Small intestine (tissue), 7 donors: ENCODE measurements around the gene EXD3. TPM values are rescaled to one million over a fixed set of nuclear protein-coding genes. Genes with fewer than 3 reads are reported as not detected.

Experiments
- DNase-seq, 2 donors: peaks; one replicate each; pipeline versions ENCODE4 v3.0.0 to v3.0.0-alpha.2; 2013
- FAIRE-seq: peaks from 2 replicates; lab custom pipeline; 2012; peaks lifted over from hg19 to GRCh38; lab: Jason Lieb, UNC
- H3K27ac ChIP-seq, 3 donors: one replicate each; pipeline ENCODE4 v1.5.1; 2013; ENCODE audit warnings: low read length in 2 of 3, mild to moderate bottlenecking in 2 of 3, control low read depth in 1 of 3, inconsistent platforms in 1 of 3, low read depth in 1 of 3, moderate library complexity in 1 of 3
- H3K27me3 ChIP-seq, 3 donors: one replicate each; pipeline ENCODE4 v1.6.1; 2013; ENCODE audit warnings: low read length in 3 of 3, inconsistent platforms in 1 of 3; ENCODE audit not compliant: control insufficient read depth in 3 of 3, insufficient read depth in 3 of 3
- H3K36me3 ChIP-seq, 3 donors: one replicate each; pipeline ENCODE4 v1.6.1; 2013; ENCODE audit warnings: low read length in 3 of 3, inconsistent platforms in 1 of 3, low read depth in 1 of 3, mild to moderate bottlenecking in 1 of 3, moderate library complexity in 1 of 3; ENCODE audit not compliant: control insufficient read depth in 3 of 3, insufficient read depth in 2 of 3
- H3K4me1 ChIP-seq, 3 donors: one replicate each; pipeline ENCODE4 v1.6.1; 2013; ENCODE audit warnings: low read length in 2 of 3, inconsistent platforms in 1 of 3, low read depth in 1 of 3, mild to moderate bottlenecking in 1 of 3, moderate library complexity in 1 of 3; ENCODE audit not compliant: control insufficient read depth in 3 of 3, insufficient read depth in 2 of 3
- H3K4me3 ChIP-seq, 3 donors: one replicate each; pipeline ENCODE4 v1.5.1; 2013; ENCODE audit warnings: low read length in 3 of 3, control low read depth in 1 of 3, inconsistent platforms in 1 of 3, low read depth in 1 of 3, mild to moderate bottlenecking in 1 of 3, moderate library complexity in 1 of 3
- H3K9me3 ChIP-seq, 2 donors: one replicate each; pipeline ENCODE4 v1.6.1; 2013; ENCODE audit warnings: low read depth in 1 of 2, low read length in 1 of 2; ENCODE audit not compliant: control insufficient read depth in 2 of 2, insufficient read depth in 1 of 2
- WGBS, 3 donors: extraction: QIAGEN DNeasy Blood & Tissue Kit; methylation state at CpG; one replicate each; pipeline ENCODE4 v1.1.7; 2013; 5-methylcytosine and 5-hydroxymethylcytosine counted together
- polyA plus RNA-seq, 4 donors: library from polyadenylated mRNA; stranded (reverse) in 3 of 4; unstranded in 1 of 4; fragments of 200-250 nt in 3 of 4; fragments of 120-200 nt in 1 of 4; gene quantifications; one replicate each; pipeline versions ENCODE4 v1.2.1 to v1.2.3, GENCODE V29; 2013
- donor health status: healthy with polysubstance abuse.
- donor health status: control.
- donor health status: control.
- donor health status: Bipolar disorder and iron deficiency.
- donor health status: healthy.

EXD3 gene
- polyA plus RNA-seq, 4 donors = 15.0 to 47.8 (median 32.4) TPM

DNA sequence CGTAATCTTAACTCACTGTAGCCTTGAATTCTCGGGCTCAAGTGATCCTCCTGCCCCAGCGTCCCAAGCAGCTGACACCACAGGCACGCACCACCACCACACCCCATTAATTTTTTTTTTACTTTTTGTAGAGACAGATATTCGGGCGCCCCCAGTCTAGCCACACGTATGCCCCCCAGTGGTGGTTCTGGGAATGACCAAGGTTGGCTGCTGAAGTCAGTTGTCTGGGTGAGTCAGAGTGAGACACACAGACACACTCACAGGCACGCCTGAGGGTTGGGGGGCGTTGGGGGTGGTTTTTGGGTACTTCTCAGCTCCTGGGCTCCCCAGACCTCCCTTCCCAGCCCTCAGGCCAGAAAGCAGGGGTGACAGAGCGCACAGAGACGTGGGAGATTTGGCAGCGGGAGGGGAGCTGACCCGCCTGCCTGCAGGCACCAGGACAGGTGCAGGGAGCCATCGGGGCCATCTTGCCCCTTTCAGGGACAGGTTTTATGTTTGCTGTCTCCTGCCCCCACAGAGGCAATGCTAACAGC is 22.4 kb upstream of the EXD3 start:
- DNase-seq = peak; percentile 89 to 93
- Histone ChIP-seq H3K27ac (no peak overlapping the region), H3K27me3 (peaks cover 0 to 5% (median 0%) of the 10 kb centered on the region in 3 donors), H3K4me3 (peak overlapping the region in 1 of 3 donors; percentile 3), H3K4me1 (peaks cover 0 to 18% (median 0%) of the 10 kb centered on the region in 3 donors), H3K36me3 (peaks cover 0 to 26% (median 6%) of the 10 kb centered on the region in 3 donors), H3K9me3 (no peaks in the 10 kb centered on the region)
- WGBS, 3 donors = 2 to 15% (median 7%) methylated on average over 14 of the region's 14 CpGs
- no peak for FAIRE-seq

DNA sequence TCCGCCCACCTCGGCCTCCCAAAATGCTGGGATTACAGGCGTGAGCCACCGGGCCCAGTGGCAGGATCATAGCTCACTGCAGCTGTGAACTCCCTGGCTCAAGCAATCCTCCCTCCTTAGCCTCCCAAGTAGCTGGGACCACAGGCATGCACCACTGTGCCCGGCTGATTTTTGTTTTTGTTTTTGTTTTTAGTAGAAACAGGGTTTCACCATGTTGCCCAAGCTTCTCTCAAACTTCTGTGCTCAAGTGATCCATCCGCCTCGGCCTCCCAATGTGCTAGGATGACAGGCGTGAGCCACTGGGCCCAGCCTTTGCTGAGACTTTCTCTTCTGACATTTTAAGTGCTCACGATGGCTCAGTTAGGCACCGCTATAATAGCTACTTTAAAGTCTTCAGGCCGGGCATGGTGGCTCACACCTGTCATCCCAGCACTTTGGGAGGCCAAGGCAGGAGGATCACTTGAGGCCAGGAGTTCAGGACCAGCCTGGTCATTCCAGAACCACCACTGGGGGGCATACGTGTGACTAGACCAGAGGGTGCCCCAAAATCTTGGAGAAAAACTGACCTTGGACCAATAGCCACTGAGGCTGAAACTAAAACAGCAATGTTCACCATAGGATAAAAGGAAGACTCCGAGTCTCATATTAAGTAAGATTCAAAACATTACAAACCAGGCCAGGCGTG is 21.3 kb upstream of the EXD3 start:
- Histone ChIP-seq H3K4me3 (no peak overlapping the region), H3K9me3 (no peaks in the 10 kb centered on the region), H3K27me3 (peaks cover 0 to 5% (median 0%) of the 10 kb centered on the region in 3 donors), H3K36me3 (peaks cover 0 to 17% (median 0%) of the 10 kb centered on the region in 3 donors), H3K27ac (no peak overlapping the region), H3K4me1 (peaks cover 0 to 18% (median 0%) of the 10 kb centered on the region in 3 donors)
- WGBS, 3 donors = 84 to 87% (median 85%) methylated on average over 14 of the region's 14 CpGs
- no peak for FAIRE-seq
- no peak for DNase-seq

- DNase-seq = no peak
- Histone ChIP-seq H3K4me3 (peak overlapping the region; percentile 5 to 37 (median 32)), H3K27me3 (peaks cover 0 to 5% (median 0%) of the 10 kb centered on the region in 3 donors), H3K9me3 (no peaks in the 10 kb centered on the region), H3K27ac (peak overlapping the region in 1 of 3 donors; percentile 28), H3K4me1 (peaks cover 0 to 18% (median 0%) of the 10 kb centered on the region in 3 donors), H3K36me3 (no peaks in the 10 kb centered on the region)
- WGBS, 3 donors = 14% methylated on average over 6 to 7 of the region's 7 CpGs
- FAIRE-seq = no peak
Measured at GRCh38 chr9:137441935-137442321, 19.0 kb upstream of the EXD3 start.

GRCh38 chr9:137441289-137441934 is 18.4 kb upstream of the EXD3 start, which contains the start of gene ENTPD8:
ENTPD8 (minus strand) TSS chr9:137441357; CDS start chr9:137438285, 3,072 bp downstream.
- peaks cover 0 to 5% (median 0%) of the 10 kb centered on the region in 3 donors for H3K27me3 ChIP-seq
- H3K27ac ChIP-seq = peak within 1 kb of the TSS in 2 of 3 donors; percentile 45 to 71
- no peaks in the 10 kb centered on the region for H3K36me3 ChIP-seq
- FAIRE-seq (no peak), DNase-seq (peak; percentile 90 to 96)
- 1 to 2% (median 1%) methylated on average over 43 to 62 of the region's 62 CpGs for WGBS, 3 donors
- H3K9me3 ChIP-seq = no peaks in the 10 kb centered on the region
- peaks cover 0 to 18% (median 0%) of the 10 kb centered on the region in 3 donors for H3K4me1 ChIP-seq
- H3K4me3 ChIP-seq = peak within 1 kb of the TSS; percentile 5 to 37 (median 35)

GRCh38 chr9:137439158-137439714 is 16.3 kb upstream of the EXD3 start:
- DNase-seq = no peak
- no peak for FAIRE-seq
- peaks cover 0 to 13% (median 0%) of the 10 kb centered on the region in 3 donors for H3K36me3 ChIP-seq
- WGBS, 3 donors = 21 to 64% (median 44%) methylated on average over 18 of the region's 18 CpGs
- no peak overlapping the region for H3K27ac ChIP-seq
- peak overlapping the region in 1 of 3 donors; percentile 4 for H3K4me3 ChIP-seq
- H3K4me1 ChIP-seq = peaks cover 0 to 5% (median 0%) of the 10 kb centered on the region in 3 donors
- H3K27me3 ChIP-seq = no peaks in the 10 kb centered on the region
- H3K9me3 ChIP-seq = no peaks in the 10 kb centered on the region

DNA sequence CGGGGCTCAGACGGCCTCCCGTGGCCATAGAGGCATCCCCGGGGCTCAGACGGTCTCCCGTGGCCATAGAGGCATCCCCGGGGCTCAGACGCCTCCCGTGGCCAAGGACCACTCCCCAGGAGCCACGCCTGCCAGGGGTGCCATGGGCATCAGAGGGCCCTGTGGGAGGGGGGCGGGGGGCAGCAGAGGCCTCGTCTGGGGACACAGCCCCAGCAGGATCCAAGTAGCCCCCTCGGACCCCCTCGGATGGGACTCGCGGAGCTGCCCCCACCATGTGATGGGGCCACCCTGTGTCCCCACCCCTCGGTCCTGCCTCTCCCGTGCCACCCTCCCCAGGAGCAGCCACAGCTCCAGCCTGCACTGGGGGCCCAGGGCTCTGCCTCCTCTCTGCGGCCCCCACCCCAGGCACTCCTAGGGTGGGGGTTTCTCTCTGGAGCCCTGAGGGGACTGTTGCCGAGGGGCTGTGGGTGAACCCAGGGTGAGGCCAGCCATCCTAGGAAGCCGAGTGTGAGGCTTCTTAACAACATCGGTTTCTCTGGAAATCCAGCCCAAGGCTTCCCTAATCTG is 15.7 kb upstream of the EXD3 start:
- Histone ChIP-seq H3K36me3 (peaks cover 0 to 19% (median 0%) of the 10 kb centered on the region in 3 donors), H3K27ac (no peak overlapping the region), H3K4me1 (peaks cover 0 to 5% (median 0%) of the 10 kb centered on the region in 3 donors), H3K9me3 (no peaks in the 10 kb centered on the region), H3K27me3 (no peaks in the 10 kb centered on the region), H3K4me3 (peak overlapping the region in 1 of 3 donors; percentile 4)
- DNase-seq (no peak), FAIRE-seq (no peak)
- 34 to 78% (median 44%) methylated on average over 18 to 22 of the region's 22 CpGs for WGBS, 3 donors

GRCh38 chr9:137437691-137438590 is 15.0 kb upstream of the EXD3 start:
- H3K9me3 ChIP-seq = no peaks in the 10 kb centered on the region
- H3K4me1 ChIP-seq = peaks cover 0 to 5% (median 0%) of the 10 kb centered on the region in 3 donors
- DNase-seq (peak in 1 of 2 donors; percentile 36), FAIRE-seq (no peak)
- H3K4me3 ChIP-seq = peak overlapping the region in 1 of 3 donors; percentile 13
- peaks cover 0 to 24% (median 0%) of the 10 kb centered on the region in 3 donors for H3K36me3 ChIP-seq
- no peaks in the 10 kb centered on the region for H3K27me3 ChIP-seq
- 27 to 76% (median 43%) methylated on average over 38 to 40 of the region's 40 CpGs for WGBS, 3 donors
- H3K27ac ChIP-seq = peak overlapping the region in 1 of 3 donors; percentile 9
